Right lung (tissue), 5 donors: ENCODE measurements around the gene PLIN1. TPM values are rescaled to one million over a fixed set of nuclear protein-coding genes. Genes with fewer than 3 reads are reported as not detected.

Experiments used
- DNase-seq, 2 donors: peaks; one replicate each; pipeline ENCODE4 v3.0.0-alpha.2; 2013
- polyA plus RNA-seq, 5 donors: library from polyadenylated mRNA; unstranded; fragments of 120-200 nt; gene quantifications; one replicate each; pipeline versions ENCODE4 v1.2.1 to v1.2.3, GENCODE V29; 2013; ENCODE audit warnings: inconsistent platforms in 1 of 5, low replicate concordance in 1 of 5; ENCODE audit not compliant: insufficient read length in 5 of 5, insufficient read depth in 1 of 5

The PLIN1 gene
- polyA plus RNA-seq, 5 donors: 0.79 to 1.4 (median 0.98) TPM

- DNase-seq: no peak
These were observed 50.1 kb downstream of the PLIN1 start for GRCh38 chr15:89628806-89629715.

DNA sequence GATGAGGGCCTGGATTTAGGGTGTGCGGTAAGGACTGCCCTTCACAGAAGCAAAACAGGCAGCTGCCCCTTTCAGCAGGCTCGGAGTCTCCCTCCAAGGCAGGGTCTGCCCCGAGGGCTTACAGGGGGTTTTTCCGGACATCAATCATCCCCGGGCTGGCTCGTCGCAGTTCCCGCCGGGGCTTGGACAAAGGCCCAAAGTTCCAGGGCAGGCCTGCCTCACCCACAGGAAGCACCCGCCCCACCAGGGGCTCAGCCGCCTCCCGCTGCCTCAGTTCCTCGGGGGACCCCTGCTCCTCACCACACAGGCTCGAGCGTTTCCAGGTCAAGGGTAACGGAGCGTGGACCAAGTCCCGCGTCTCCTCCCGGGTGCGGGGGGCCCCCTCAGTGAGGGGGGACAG, 50.9 kb downstream of the PLIN1 start:
- DNase-seq: no peak

DNA sequence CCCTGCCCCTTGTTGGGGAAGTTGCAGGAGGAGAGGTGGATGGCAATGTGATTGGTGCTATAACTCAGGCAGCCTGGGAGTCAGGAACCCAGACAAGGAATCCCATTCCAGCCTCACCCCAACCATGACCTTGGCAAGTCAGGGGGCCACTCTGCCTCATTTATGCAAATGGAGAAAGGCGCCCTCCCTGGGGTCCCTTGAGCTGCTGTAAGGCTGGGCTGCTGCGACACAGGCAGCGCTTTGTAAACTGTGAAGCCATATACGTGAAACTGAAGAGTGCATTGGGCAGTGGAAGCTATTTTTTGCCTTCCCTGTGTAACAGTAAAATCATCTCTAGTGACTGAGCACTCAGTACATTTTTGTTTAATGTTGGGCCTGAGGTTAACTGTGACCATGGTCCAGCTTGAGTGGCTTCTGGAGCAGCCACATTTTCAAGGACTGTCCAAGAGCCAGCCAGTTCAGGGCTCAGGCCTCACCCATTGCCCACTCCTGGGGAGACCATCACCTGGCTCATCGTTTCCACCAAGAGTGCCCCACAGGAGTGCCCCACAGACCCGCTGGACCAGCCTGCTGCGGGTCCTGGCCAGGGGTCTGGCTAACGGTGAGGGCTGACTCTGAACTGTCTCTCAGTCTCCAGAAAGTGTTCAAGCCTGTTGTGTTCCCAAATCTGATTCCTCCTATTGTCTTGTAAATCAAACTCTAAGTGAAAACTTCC, 51.8 kb downstream of the PLIN1 start:
- no peak for DNase-seq

DNA sequence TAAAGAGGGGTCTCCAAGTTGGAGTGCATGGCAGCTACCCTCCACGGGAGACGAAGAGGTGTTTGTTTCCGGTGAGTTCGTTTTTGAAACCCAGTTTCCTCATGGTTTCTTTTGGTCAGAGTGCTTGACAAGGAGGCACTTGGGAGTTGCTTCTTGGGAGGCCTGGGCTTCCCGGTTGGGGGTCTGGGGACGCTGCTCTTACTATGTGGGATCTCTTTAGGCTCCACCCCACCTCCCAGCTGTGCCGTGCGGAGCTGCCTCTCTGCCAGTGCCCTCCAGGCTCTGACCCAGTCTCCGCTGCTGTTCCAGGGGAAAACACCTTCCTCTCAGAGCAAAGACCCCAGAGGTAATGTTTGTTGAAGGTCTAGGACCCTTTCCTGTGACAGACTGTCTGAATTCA, 53.5 kb downstream of the PLIN1 start:
- no peak for DNase-seq

- no peak for DNase-seq
These were observed 56.0 kb downstream of the PLIN1 start for GRCh38 chr15:89623165-89623564.

DNA sequence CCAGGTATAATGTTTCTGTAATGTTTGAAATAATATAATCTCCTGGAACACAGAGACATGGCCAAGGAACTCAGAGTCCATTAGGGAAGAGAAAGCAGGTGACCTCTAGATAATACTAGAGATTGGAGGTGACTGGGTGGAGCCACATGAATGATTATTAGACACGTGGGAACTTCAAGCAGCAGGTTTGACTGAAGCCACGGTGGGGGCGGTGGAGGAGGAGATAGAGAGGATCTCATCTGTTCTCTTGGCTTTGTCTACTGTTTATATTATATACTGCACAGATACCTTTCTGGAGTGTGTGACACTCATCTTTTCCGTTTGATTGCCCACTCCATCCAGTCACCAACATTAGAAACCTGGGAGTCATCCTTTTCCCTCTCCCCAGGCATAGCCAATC, 57.6 kb downstream of the PLIN1 start:
- DNase-seq: no peak

GRCh38 chr15:89616228-89616627, 62.9 kb downstream of the PLIN1 start:
- no peak for DNase-seq

DNA sequence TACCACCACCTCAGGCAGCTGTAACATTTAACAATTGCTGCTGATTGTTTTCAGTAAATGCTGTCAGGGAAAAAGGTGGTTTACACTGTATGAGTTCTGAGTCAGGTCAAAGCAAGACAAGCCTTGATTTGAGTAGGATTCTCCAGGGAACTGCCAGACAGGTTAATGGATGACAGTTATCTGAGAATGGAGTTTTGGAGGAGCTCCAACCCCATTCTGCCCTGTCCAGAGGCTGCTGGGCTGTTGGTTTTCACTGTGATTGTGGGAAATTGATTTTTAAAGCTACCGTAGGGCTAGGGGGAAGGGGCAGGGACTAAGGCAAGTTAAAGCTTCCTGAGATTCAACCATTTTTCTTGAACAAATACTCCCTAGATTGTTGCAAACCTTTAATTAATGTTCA, 64.0 kb downstream of the PLIN1 start:
- DNase-seq: no peak

Other genes with a start within 250 kb of the PLIN1 start
- gene RHCG, start 182.8 kb downstream of the PLIN1 start, polyA plus RNA-seq: 1 to 10 TPM; 1.8 to 2.7 (median 2.0) TPM
- gene TICRR, start 103.9 kb downstream of the PLIN1 start, polyA plus RNA-seq: 10 to 100 TPM in 3 of 5 donors, 1 to 10 TPM in 2; 6.9 to 16.0 (median 11.0) TPM
- 10 to 100 TPM in 4 of 5 donors, 1 to 10 TPM in 1; 9.8 to 14.8 (median 12.3) TPM for gene KIF7, start 23.9 kb downstream of the PLIN1 start, polyA plus RNA-seq
- 10 to 100 TPM; 13.3 to 19.5 (median 17.6) TPM for gene PEX11A, start 11.4 kb upstream of the PLIN1 start, polyA plus RNA-seq
- 1 to 10 TPM; 1.2 to 2.1 (median 1.9) TPM for gene WDR93, start 11.4 kb upstream of the PLIN1 start, polyA plus RNA-seq
- under 1 TPM in 4 of 5 donors, not detected in 1; 0.12 to 0.57 (median 0.39) TPM for gene MESP1, start 71.9 kb upstream of the PLIN1 start, polyA plus RNA-seq
- gene MESP2, start 97.0 kb upstream of the PLIN1 start, polyA plus RNA-seq: under 1 TPM in 1 of 5 donors, not detected in 4; 0.12 TPM
- 1 to 10 TPM; 3.3 to 5.8 (median 4.0) TPM for gene ANPEP, start 135.5 kb upstream of the PLIN1 start, polyA plus RNA-seq
- 10 to 100 TPM; 22.3 to 37.2 (median 30.1) TPM for gene AP3S2, start 214.6 kb upstream of the PLIN1 start, polyA plus RNA-seq
- gene ARPIN, start 233.6 kb upstream of the PLIN1 start, polyA plus RNA-seq: 10 to 100 TPM; 26.0 to 36.3 (median 31.8) TPM